GM19043 (cell line): ENCODE data around the gene SLC6A13.
"Not testable (repeated sequence)": the region's sequence is repeated elsewhere in the genome, so short reads cannot be mapped to it uniquely, and the experiment has no call there.

Experiments
- ATAC-seq: cut with Tn5 transposase; IDR thresholded peaks from one replicate; pipeline ENCODE4 v1.9.1; 2021; ENCODE audit warnings: low read depth; ENCODE audit not compliant: unreplicated experiment

SLC6A13 gene

GRCh38 chr12:203462-204260, 59.0 kb downstream of the SLC6A13 start:
- no peak for ATAC-seq

- ATAC-seq, result no peak
These were observed 59.6 kb downstream of the SLC6A13 start for GRCh38 chr12:203074-203461.

- ATAC-seq, result no peak
These were observed 60.4 kb downstream of the SLC6A13 start for GRCh38 chr12:202081-202731.

- no peak for ATAC-seq
These were observed 61.3 kb downstream of the SLC6A13 start for GRCh38 chr12:201361-201760.

GRCh38 chr12:198705-199104, 63.9 kb downstream of the SLC6A13 start:
- no peak for ATAC-seq

GRCh38 chr12:197911-198695, 64.5 kb downstream of the SLC6A13 start:
- no peak for ATAC-seq

GRCh38 chr12:197347-197746, 65.3 kb downstream of the SLC6A13 start:
- ATAC-seq, result no peak

- ATAC-seq, result no peak
These were observed 66.2 kb downstream of the SLC6A13 start for GRCh38 chr12:196436-196835.

GRCh38 chr12:195951-196350, 66.7 kb downstream of the SLC6A13 start:
- ATAC-seq, result no peak

GRCh38 chr12:195156-195555, 67.5 kb downstream of the SLC6A13 start:
- ATAC-seq, result no peak

GRCh38 chr12:194276-194675, 68.4 kb downstream of the SLC6A13 start:
- ATAC-seq, result no peak

- no peak for ATAC-seq
These were observed 69.4 kb downstream of the SLC6A13 start for GRCh38 chr12:193261-193660.

- no peak for ATAC-seq
These were observed 71.1 kb downstream of the SLC6A13 start for GRCh38 chr12:191541-191940.

- no peak for ATAC-seq
These were observed 71.8 kb downstream of the SLC6A13 start for GRCh38 chr12:190881-191280.

GRCh38 chr12:189622-189962, 73.0 kb downstream of the SLC6A13 start:
- ATAC-seq, result no peak

GRCh38 chr12:188910-189621, 73.6 kb downstream of the SLC6A13 start:
- no peak for ATAC-seq

GRCh38 chr12:187986-188909, 74.4 kb downstream of the SLC6A13 start:
- ATAC-seq, result not testable (repeated sequence)

GRCh38 chr12:186006-186625, 76.5 kb downstream of the SLC6A13 start:
- ATAC-seq, result no peak

GRCh38 chr12:185576-185955, 77.1 kb downstream of the SLC6A13 start:
- ATAC-seq, result no peak
